WI38 (cell line): Measurements from ENCODE around the gene ADAMTSL1.

Source experiments
- H3K4me3 ChIP-seq: 2 replicates; pipeline ENCODE4 v1.5.1; 2011; ENCODE audit warnings: low read depth, mild to moderate bottlenecking, control low read depth, low read length
- TF ChIP-seq, protein P1 (sequence below): IDR thresholded peaks from 2 replicates; pipeline ENCODE4 v1.5.1; 2012; ENCODE audit warnings: low read depth, mild to moderate bottlenecking, control low read depth, low read length

ADAMTSL1 gene, protein sequence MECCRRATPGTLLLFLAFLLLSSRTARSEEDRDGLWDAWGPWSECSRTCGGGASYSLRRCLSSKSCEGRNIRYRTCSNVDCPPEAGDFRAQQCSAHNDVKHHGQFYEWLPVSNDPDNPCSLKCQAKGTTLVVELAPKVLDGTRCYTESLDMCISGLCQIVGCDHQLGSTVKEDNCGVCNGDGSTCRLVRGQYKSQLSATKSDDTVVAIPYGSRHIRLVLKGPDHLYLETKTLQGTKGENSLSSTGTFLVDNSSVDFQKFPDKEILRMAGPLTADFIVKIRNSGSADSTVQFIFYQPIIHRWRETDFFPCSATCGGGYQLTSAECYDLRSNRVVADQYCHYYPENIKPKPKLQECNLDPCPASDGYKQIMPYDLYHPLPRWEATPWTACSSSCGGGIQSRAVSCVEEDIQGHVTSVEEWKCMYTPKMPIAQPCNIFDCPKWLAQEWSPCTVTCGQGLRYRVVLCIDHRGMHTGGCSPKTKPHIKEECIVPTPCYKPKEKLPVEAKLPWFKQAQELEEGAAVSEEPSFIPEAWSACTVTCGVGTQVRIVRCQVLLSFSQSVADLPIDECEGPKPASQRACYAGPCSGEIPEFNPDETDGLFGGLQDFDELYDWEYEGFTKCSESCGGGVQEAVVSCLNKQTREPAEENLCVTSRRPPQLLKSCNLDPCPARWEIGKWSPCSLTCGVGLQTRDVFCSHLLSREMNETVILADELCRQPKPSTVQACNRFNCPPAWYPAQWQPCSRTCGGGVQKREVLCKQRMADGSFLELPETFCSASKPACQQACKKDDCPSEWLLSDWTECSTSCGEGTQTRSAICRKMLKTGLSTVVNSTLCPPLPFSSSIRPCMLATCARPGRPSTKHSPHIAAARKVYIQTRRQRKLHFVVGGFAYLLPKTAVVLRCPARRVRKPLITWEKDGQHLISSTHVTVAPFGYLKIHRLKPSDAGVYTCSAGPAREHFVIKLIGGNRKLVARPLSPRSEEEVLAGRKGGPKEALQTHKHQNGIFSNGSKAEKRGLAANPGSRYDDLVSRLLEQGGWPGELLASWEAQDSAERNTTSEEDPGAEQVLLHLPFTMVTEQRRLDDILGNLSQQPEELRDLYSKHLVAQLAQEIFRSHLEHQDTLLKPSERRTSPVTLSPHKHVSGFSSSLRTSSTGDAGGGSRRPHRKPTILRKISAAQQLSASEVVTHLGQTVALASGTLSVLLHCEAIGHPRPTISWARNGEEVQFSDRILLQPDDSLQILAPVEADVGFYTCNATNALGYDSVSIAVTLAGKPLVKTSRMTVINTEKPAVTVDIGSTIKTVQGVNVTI (N-terminal part only)

DNA sequence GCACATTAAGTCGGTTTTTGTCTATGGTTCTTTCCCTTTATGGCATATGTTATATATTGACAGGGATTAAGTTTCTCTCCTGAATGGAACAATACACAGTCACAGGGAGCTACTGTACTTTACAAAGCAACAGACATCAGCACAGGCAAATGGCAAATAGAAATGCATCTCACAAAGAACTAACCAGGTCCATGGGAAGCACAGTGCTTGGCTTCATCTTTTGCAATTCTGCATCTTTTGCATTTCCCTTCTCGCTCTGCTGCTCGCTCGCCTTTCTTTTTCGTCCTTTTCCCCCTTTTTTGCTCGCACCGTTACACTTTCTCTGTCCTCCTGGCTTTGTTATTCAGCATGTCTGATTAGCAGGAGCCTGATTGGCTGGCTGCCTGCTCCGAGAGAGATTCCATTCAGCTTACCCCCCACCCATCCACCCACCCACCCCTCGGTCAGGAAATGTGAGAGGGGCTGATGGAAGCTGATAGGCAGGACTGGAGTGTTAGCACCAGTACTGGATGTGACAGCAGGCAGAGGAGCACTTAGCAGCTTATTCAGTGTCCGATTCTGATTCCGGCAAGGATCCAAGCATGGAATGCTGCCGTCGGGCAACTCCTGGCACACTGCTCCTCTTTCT lies at the start of gene ADAMTSL1:
ADAMTSL1 (plus strand) TSS at position 502 of the 628 bp plus-strand sequence; CDS start at position 582, 80 bp downstream.
- TF ChIP-seq, protein P1, sequence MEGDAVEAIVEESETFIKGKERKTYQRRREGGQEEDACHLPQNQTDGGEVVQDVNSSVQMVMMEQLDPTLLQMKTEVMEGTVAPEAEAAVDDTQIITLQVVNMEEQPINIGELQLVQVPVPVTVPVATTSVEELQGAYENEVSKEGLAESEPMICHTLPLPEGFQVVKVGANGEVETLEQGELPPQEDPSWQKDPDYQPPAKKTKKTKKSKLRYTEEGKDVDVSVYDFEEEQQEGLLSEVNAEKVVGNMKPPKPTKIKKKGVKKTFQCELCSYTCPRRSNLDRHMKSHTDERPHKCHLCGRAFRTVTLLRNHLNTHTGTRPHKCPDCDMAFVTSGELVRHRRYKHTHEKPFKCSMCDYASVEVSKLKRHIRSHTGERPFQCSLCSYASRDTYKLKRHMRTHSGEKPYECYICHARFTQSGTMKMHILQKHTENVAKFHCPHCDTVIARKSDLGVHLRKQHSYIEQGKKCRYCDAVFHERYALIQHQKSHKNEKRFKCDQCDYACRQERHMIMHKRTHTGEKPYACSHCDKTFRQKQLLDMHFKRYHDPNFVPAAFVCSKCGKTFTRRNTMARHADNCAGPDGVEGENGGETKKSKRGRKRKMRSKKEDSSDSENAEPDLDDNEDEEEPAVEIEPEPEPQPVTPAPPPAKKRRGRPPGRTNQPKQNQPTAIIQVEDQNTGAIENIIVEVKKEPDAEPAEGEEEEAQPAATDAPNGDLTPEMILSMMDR: no peak
- peak within 1 kb of the TSS; percentile 59 for H3K4me3 ChIP-seq

DNA sequence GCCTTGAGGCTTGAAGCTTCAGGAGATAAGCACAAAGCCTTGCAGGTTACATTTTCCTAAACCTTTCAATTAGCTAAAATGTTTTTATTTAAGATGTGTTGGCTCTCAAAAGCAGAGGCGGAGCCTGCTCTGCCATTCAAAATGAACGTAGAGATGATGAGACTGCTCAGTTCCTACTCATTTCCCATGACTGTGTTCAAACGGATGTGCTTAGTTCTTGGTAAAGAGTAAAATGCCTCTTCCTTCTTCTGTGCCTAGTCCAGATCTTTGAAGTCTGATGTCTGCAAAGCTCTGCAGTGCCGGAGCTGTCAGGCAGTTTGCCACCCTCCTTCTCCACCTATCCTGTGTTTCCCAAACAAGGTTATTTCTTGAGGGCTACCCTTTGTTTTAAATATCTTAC lies 46.3 kb upstream of the ADAMTSL1 start:
- TF ChIP-seq, protein P1: no peak
- H3K4me3 ChIP-seq: no peak overlapping the region

DNA sequence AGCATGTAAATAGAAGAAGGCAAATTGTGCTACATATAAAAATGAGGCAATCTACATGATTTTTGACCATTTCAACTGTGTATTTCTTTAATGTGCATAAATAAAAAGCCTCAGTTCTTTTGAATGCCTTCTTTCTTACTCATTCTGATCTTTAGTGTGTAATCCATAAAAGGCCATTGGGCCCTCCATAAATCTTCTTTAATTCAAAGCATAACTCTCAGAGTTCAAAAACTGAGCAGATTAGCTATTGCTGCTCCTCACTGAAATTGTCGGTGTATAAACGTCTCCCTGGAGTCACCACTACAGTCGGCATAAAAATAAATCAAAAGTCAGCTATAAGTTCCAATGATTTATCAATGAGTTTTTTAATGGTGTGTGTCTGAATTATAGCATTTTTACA lies 45.3 kb upstream of the ADAMTSL1 start:
- no peak overlapping the region for H3K4me3 ChIP-seq
- TF ChIP-seq, protein P1: no peak

DNA sequence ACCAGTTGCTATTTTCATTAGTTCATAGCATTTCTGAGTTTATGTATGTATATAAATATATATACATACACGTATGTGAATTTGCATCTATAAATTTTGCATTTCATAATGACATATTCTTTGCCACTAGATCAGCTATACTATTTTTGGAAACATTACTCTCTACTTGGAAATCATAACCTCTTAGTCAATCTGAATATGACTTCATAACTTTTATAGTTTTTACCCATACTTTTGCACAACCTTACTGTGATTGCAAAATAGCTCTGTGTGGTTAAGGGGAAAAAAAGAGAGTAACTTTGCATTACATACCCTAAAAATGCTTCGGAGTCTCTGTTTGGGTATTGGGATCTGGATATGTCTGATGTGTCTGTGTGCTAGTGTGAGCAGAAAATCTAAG lies 44.9 kb upstream of the ADAMTSL1 start:
- H3K4me3 ChIP-seq: no peak overlapping the region
- TF ChIP-seq, protein P1: no peak

DNA sequence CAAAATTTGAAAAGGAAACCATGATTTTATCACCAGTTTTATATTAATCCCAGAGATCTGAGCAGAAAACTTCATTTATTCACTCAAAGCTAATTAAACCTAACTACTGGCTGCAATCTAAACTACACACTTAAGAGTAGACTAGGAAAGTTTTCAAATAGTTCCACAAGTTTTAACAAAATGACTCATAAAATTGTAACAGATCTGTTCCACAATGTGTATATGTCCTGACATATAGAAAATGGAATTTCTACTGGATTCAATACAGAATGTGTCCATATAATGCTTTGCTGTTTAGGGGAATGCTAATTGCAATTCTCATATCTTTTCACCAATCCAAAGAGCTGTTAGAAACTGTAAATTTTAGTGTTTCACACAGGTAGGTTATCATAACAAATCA lies 40.3 kb upstream of the ADAMTSL1 start:
- H3K4me3 ChIP-seq: no peak overlapping the region
- TF ChIP-seq, protein P1: no peak

DNA sequence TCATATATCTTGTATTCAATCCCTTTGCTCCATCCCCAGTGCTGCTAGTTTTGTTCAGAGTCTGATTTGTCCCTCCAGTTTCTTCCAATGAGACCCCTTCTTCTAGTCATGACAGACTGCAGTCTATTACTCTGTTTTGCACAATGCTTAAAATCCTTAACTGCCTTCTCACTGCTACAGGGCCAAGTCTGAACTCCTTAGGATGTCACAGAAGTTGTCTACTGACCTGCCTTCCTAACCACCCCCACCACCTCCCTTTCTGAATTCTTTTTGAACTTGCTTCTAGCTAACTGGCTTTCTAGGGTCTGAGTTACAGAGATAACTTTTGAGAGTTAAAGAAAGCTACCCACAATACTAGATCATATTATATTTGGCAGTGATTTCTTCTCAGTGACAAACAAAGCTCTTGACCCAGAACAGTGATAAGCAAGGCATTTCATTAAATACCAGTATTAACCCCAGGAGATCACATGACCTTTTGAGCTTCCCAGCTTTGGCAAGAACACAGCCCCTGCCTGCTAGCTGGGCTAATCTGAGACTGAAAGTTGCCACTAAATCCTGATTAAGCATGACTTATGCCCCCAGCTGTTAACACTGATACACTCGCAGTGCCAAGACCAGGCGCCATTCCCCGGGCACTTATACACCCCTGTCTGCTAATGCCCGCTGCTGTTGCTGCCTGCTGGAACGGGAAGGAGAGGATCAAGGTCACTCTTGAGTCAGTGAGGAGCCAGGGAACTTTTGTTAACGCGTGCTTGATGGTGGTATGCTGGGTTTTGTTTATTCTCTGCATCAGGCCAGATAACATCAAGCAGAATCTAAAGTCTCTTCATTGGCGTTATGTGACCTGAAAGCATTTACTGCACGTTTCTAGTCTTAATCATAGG lies 36.4 kb upstream of the ADAMTSL1 start:
- TF ChIP-seq, protein P1: no peak
- peak overlapping the region; percentile 52 for H3K4me3 ChIP-seq
